ENCODE results near the gene ROCK2. TPM values are rescaled to one million over a fixed set of nuclear protein-coding genes. Genes with fewer than 3 reads are reported as not detected.

ROCK2 gene
- total and polyA plus RNA-seq, 2 of the 8 experiments (the other 6 are each of a cell fraction or from before 2014, with no cell fraction given) = 2.7 to 29.0 TPM

DNA sequence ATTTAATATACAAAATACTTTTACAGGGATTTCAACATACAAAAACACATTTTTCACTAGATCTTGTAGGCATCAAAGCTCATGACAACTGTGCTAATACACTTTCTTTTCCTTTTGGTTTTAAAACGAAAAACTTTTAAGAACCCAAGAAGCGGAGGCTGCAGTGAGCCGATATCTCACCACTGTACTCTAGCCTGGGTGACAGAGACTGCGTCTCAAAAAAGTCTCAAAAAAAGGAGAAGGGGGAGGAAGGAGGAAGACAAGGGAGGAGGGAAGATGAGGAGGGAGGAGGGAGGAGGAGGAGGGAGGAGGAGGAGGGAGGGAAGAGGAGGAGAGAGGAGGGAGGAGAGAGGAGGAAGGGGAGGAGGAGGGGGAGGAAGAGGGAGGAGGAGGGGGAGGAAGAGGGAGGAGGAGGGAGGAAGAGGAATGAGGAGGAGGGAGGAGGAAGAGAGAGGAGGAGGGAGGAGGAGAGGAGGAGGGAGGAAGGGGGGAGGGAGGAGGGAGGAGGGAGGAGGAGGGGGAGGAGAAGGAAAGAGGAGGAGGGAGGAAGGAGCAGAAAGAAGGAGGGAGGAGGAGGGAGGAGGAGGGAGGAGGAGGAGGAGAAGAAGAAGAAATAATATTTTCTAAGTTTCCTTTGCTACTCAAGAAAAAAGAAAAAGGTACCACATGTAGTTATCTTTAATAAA, 13.8 kb downstream of the ROCK2 start:
- Histone ChIP-seq H3K14ac (ENCODE audit: insufficient read length) (no peak overlapping the region), H2BK15ac (ENCODE audit: low read length) (no peak overlapping the region), H3K4me1 (replicated peaks in 1 of 4; ENCODE audit: control insufficient read depth in 3 of 4, insufficient read depth in 4 of 4, low read length in 3 of 4) (no peaks in the 10 kb centered on the region), H3K4me3 (ENCODE audit: extremely low read depth in 1 of 4, insufficient read depth in 2 of 4, low read depth in 3 of 4, low read length in 4 of 4) (no peak overlapping the region), H2AFZ (ENCODE audit: low read length) (no peak overlapping the region), H3K36me3 (ENCODE audit: control insufficient read depth in 2 of 4, insufficient read depth in 4 of 4, low read length in 3 of 4) (no peaks in the 10 kb centered on the region; a peak in 1 of 8 replicates), H3K18ac (ENCODE audit: extremely low read depth, low read length) (no peak overlapping the region), H4K91ac (replicated peaks; ENCODE audit: insufficient read length, low read length) (no peak overlapping the region), H3K4me2 (ENCODE audit: insufficient read depth in 1 of 2, low read depth in 2 of 2, low read length in 2 of 2) (no peak overlapping the region), H4K8ac (ENCODE audit: extremely low read depth, insufficient read depth, low read length) (no peak overlapping the region), H2BK20ac (ENCODE audit: low read length) (no peak overlapping the region), H3K23me2 (ENCODE audit: low read depth, low read length) (no peaks in the 10 kb centered on the region; the same call in 1 of the 2 replicates), H4K20me1 (replicated peaks in 1 of 2; ENCODE audit: control insufficient read depth in 1 of 2, insufficient read depth in 2 of 2, low read length in 2 of 2) (peaks cover 6 to 7% of the 10 kb centered on the region in 2 experiments), H2BK120ac (replicated peaks; ENCODE audit: low read depth, low read length) (no peak overlapping the region), H3K79me1 (ENCODE audit: low read depth, low read length) (no peaks in the 10 kb centered on the region), H2AK5ac (ENCODE audit: low read depth, low read length) (no peak overlapping the region), H3K4ac (replicated peaks; ENCODE audit: insufficient read length, low read depth, low read length) (no peak overlapping the region), H4K5ac (ENCODE audit: insufficient read length, low read depth, low read length) (no peak overlapping the region), H3K9ac (replicated peaks in 1 of 4; ENCODE audit: extremely low read depth in 1 of 4, low read depth in 3 of 4, low read length in 3 of 4) (no peak overlapping the region), H2BK5ac (ENCODE audit: low read depth, low read length) (no peak overlapping the region), H3K23ac (ENCODE audit: insufficient read length) (no peak overlapping the region), H3K9me3 (ENCODE audit: insufficient read depth in 2 of 2, low read depth in 1 of 2, low read length in 1 of 2) (no peaks in the 10 kb centered on the region), H2BK12ac (ENCODE audit: low read depth, low read length) (no peak overlapping the region), H3K27ac (ENCODE audit: low read depth, low read length) (no peak overlapping the region), H3K56ac (replicated peaks; ENCODE audit: insufficient read length, low read depth, low read length) (no peak overlapping the region), H3K79me2 (ENCODE audit: control insufficient read depth in 1 of 2, insufficient read depth in 2 of 2, low read length in 2 of 2) (peaks cover 0 to 89% of the 10 kb centered on the region in 2 experiments; a peak in 2 of 4 replicates), H3K27me3 (replicated peaks in 1 of 4; ENCODE audit: control insufficient read depth in 3 of 4, extremely low read depth in 1 of 4, insufficient read depth in 3 of 4, low read length in 3 of 4) (no peaks in the 10 kb centered on the region)
- CTCF ChIA-PET (ENCODE audit: partially characterized antibody) = interaction anchor here (1.0 to 1.4 kb wide), 2 partner anchors 10 kb away, joined by 6 to 7 read pairs; no protein-coding TSS in a partner anchor
- FAIRE-seq (no peak), DNase-seq (ENCODE audit: low read depth in 1 of 2, low spot score in 2 of 2) (no peak)
- WGBS, 2 experiments (ENCODE audit: extremely low coverage in 1 of 2, insufficient coverage in 1 of 2, insufficient read length in 1 of 2, insufficient replicate concordance in 2 of 2, low coverage in 1 of 2, low lambda C conversion rate in 2 of 2, missing lambda C conversion rate in 1 of 2) = 83% methylated on average over 4 of the region's 4 CpGs; no CpG with 5 or more reads in 1 of the 2 experiments
- POLR2A ChIA-PET (ENCODE audit: partially characterized antibody) = interaction anchor here (1.4 to 1.7 kb wide), 2 partner anchors 11 to 14 kb away, joined by 4 to 9 read pairs; partner anchors contain the start of gene ROCK2
- TF ChIP-seq HDAC2 (IDR thresholded peaks at IDR 0.05; ENCODE audit: borderline replicate concordance in 1 of 2, low read depth in 2 of 2, low read length in 2 of 2) (no peak), POLR2A (IDR thresholded peaks at IDR 0.05; ENCODE audit: control extremely low read depth in 1 of 2, low read depth in 2 of 2, low read length in 2 of 2) (no peak), ASH2L (IDR thresholded peaks at IDR 0.05; ENCODE audit: low read length) (no peak), POU5F1 (IDR thresholded peaks at IDR 0.05; ENCODE audit: low read depth, low read length) (no peak), SP4 (IDR thresholded peaks at IDR 0.05; ENCODE audit: low read length) (no peak), CBX5 (IDR thresholded peaks at IDR 0.05; ENCODE audit: low read depth, low read length) (no peak), EZH2 (IDR thresholded peaks at IDR 0.05; ENCODE audit: low read depth, low read length, severe bottlenecking) (no peak), CBX8 (IDR thresholded peaks at IDR 0.05; ENCODE audit: borderline replicate concordance, low read depth, low read length) (no peak), KDM1A (IDR thresholded peaks at IDR 0.05; ENCODE audit: borderline replicate concordance, low read length) (no peak), NRF1 (IDR thresholded peaks at IDR 0.05; ENCODE audit: low read depth, low read length) (no peak), CTBP2 (IDR thresholded peaks at IDR 0.05; ENCODE audit: borderline replicate concordance, insufficient read depth, insufficient read length, low read length) (no peak)
- TF ChIP-seq, protein P1, sequence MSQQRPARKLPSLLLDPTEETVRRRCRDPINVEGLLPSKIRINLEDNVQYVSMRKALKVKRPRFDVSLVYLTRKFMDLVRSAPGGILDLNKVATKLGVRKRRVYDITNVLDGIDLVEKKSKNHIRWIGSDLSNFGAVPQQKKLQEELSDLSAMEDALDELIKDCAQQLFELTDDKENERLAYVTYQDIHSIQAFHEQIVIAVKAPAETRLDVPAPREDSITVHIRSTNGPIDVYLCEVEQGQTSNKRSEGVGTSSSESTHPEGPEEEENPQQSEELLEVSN (IDR thresholded peaks at IDR 0.05) = no peak

Data from H1 (cell line).